Tibial artery (tissue), 4 donors: ENCODE results near the gene USP6NL.
A peak's percentile ranks its signal among the peaks of the same experiment; 100 is the strongest.
"Not testable (repeated sequence)": the region's sequence is repeated elsewhere in the genome, so short reads cannot be mapped to it uniquely, and the experiment has no call there.

Experiments used
- DNase-seq, 2 donors: peaks; one replicate each; pipeline ENCODE4 v3.0.0-alpha.2; 2019
- H3K27ac ChIP-seq, 2 donors: fragments of 200-600 bp; sonication (generic) in 1 of 2; 1 replicate in 1 of 2; 2 replicates in 1 of 2; pipeline ENCODE4 v1.5.1; 2018 to 2019; ENCODE audit warnings: mild to moderate bottlenecking in 1 of 2
- H3K27me3 ChIP-seq, 2 donors: fragments of 200-600 bp; sonication (generic) in 1 of 2; one replicate each; pipeline versions ENCODE4 v1.5.1 to v1.6.0; 2016 to 2019
- H3K36me3 ChIP-seq, 3 donors: fragments of 200-600 bp; sonication (generic) in 2 of 3; one replicate each; pipeline ENCODE4 v1.5.1; 2016 to 2019; ENCODE audit warnings: mild to moderate bottlenecking in 2 of 3
- H3K4me1 ChIP-seq, 4 donors: fragments of 200-600 bp; sonication (generic) in 2 of 4; 1 replicate in 3 of 4; 2 replicates in 1 of 4; pipeline ENCODE4 v1.5.1; 2016 to 2019
- H3K4me3 ChIP-seq, 2 donors: fragments of 200-600 bp; sonication (generic) in 1 of 2; 1 replicate in 1 of 2; 2 replicates in 1 of 2; pipeline ENCODE4 v1.5.1; 2018 to 2019; ENCODE audit warnings: mild to moderate bottlenecking in 2 of 2
- H3K9me3 ChIP-seq, 3 donors: fragments of 200-600 bp; sonication (generic) in 1 of 3; one replicate each; pipeline ENCODE4 v1.5.1; 2016 to 2019
- CTCF ChIP-seq, 2 experiments: fragments of 200-600 bp in 1 of 2; fragments of 450-650 bp in 1 of 2; IDR thresholded peaks; one replicate each; pipeline ENCODE4 v1.5.1; 2017 to 2019; ENCODE audit warnings: antibody characterized with exemption in 2 of 2, mild to moderate bottlenecking in 1 of 2, moderate library complexity in 1 of 2
- intact Hi-C: fragments of 100-400 bp; cut with DNase I; formaldehyde crosslinking; loops from one replicate; pipeline ENCODE4 v1.15.0; 2023; ENCODE audit warnings: low total_unique reads

Gene USP6NL

DNA sequence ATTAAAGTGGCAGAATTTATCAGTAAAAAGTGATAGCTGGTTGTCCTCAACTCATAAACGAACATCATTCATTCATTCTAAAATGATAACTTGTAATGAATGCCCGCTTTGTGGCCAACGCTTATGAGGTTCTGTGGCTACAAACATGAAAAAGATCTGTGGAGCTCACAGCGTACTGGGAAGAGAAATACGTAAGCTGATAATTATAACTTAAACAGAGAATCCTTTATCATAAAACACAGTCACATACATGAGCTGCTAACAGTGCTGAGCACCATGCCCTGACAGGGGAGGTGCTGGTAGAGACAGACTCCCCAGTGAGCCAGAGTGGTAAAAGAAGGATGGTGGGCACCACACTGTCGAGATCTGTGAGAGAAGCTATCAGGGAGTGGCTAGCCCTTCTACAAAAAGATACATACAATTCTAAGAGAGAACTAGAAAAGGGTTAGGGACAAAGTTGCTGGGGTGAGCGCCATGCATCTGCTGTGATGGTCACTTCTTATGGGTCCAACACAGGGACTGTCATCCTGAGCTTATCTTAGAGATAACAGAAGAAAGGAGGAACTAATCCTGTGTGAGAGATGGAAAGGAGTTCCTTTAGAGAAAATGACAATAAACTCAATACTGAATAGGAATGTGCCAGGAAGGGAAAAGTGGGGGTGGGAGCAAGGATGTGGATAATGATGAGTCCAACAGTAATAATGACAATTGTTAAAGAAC is 106.7 kb downstream of the USP6NL start:
- Histone ChIP-seq H3K27me3 (no peaks in the 10 kb centered on the region), H3K27ac (no peak overlapping the region), H3K4me3 (no peak overlapping the region), H3K36me3 (peaks cover 0 to 3% (median 0%) of the 10 kb centered on the region in 3 donors), H3K9me3 (no peaks in the 10 kb centered on the region), H3K4me1 (no peaks in the 10 kb centered on the region)
- no peak for DNase-seq
- intact Hi-C loops = no loop called here
- TF ChIP-seq CTCF (IDR thresholded peaks at IDR 0.05) = no peak

DNA sequence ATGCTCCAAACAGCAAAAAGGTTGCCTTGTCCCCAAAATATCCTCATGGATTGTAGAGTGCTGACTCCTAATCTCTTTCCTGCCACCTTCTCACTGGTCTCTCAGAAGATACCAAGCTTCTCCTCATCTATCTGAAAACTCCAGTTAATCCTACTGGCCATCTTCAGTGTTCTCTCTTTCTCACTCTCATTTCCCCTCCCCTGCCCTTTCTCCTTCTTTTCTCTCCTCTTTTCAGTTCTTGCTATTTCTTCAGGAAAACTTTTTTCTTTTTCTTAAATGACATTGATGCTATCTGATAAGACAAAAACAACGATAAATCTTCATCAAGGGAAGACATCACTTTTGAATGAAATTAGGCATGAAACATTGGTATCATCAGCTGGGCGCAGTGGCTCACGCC is 109.8 kb downstream of the USP6NL start:
- DNase-seq = no peak
- Histone ChIP-seq H3K27me3 (no peaks in the 10 kb centered on the region), H3K36me3 (peaks cover 0 to 7% (median 0%) of the 10 kb centered on the region in 3 donors), H3K9me3 (no peaks in the 10 kb centered on the region), H3K4me3 (no peak overlapping the region), H3K27ac (no peak overlapping the region), H3K4me1 (no peaks in the 10 kb centered on the region)
- TF ChIP-seq CTCF (IDR thresholded peaks at IDR 0.05) = no peak
- intact Hi-C loops = no loop called here

DNA sequence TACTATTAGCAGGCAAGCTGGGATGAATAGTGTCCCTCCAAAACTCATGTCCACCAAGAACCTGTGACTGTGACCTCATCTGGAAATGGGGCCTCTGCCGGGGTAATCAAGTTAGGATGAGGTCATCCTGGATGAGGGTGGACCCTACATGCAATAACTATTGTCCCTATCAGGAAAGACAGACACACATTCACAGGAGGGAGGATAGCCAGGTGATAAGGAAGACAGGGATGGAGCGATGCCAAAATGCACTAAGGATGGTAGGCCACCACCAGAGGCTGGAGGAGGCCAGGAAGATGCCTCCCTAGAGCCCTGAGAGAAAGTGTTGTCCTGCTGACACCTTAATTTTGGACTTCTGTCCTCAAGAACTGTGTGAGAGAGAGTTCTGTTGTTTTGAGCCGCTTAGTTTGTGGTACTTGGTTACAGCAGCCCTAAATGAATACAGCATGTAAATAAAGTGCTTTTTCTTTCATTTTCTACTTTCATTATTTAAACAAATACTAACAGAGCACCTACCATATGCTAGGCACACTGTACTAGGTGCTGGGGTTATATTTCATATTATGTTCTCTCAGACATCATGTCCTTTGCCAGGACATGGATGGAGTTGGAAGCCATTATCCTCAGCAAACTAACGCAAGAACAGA is 111.9 kb downstream of the USP6NL start:
- intact Hi-C loops = no loop called here
- Histone ChIP-seq H3K36me3 (peaks cover 0 to 7% (median 0%) of the 10 kb centered on the region in 3 donors), H3K27me3 (no peaks in the 10 kb centered on the region), H3K4me1 (no peaks in the 10 kb centered on the region), H3K27ac (no peak overlapping the region), H3K4me3 (no peak overlapping the region), H3K9me3 (no peaks in the 10 kb centered on the region)
- DNase-seq = no peak
- TF ChIP-seq CTCF (IDR thresholded peaks at IDR 0.05) = no peak

DNA sequence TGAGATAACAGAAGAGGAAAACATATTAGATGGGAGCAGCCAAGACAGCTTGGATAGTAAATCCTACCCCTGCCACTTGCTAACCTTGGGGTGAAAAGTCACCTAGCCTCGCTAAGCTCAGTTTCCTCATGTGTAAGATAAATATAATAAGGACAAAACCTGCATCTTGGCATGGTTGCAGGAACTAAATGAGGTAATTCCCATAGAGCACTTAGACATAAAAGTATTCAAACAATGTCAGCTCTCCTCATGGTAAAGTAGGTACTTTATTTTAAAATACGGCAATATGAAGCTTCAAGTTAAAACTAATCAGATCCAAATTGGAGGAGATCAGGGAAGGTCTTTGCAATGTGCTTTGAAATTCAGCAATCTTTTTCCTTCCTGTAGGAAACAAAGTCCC is 113.1 kb downstream of the USP6NL start:
- DNase-seq = no peak
- H3K4me1 ChIP-seq = no peaks in the 10 kb centered on the region
- TF ChIP-seq CTCF (IDR thresholded peaks at IDR 0.05) = no peak
- H3K36me3 ChIP-seq = peaks cover 0 to 12% (median 8%) of the 10 kb centered on the region in 3 donors
- no peaks in the 10 kb centered on the region for H3K9me3 ChIP-seq
- intact Hi-C loops = no loop called here
- H3K4me3 ChIP-seq = no peak overlapping the region
- H3K27me3 ChIP-seq = no peaks in the 10 kb centered on the region
- no peak overlapping the region for H3K27ac ChIP-seq

DNA sequence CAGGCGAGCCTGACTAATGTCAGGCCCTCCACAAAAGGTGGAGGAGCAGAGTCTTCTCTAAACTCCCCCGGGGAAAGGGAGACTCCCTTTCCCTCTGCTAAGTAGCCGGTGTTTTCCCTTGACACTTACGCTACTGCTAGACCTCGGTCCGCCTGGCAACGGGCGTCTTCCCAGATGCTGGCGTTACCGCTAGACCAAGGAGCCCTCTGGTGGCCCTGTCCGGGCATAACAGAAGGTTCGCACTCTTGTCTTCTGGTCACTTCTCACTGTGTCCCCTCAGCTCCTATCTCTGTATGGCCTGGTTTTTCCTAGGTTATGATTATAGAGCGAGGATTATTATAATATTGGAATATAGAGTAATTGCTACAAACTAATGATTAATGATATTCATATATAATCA is 116.5 kb downstream of the USP6NL start:
- H3K4me3 ChIP-seq, H3K4me1 ChIP-seq, intact Hi-C loops, H3K9me3 ChIP-seq, H3K27me3 ChIP-seq, DNase-seq, H3K27ac ChIP-seq: not testable (repeated sequence)
- H3K36me3 ChIP-seq = peaks cover 0 to 29% (median 14%) of the 10 kb centered on the region in 3 donors
- TF ChIP-seq CTCF (IDR thresholded peaks at IDR 0.05) = peak; percentile 41 to 48
